CD4-positive, CD25-positive, alpha-beta regulatory T cell (primary cell): ENCODE data around the gene AK1. TPM values are rescaled to one million over a fixed set of nuclear protein-coding genes. Genes with fewer than 3 reads are reported as not detected.
"Not testable (repeated sequence)": the region's sequence is repeated elsewhere in the genome, so short reads cannot be mapped to it uniquely, and the experiment has no call there.

Source experiments
- ATAC-seq, 2 donors: fragments of 150-1000 bp; cut with Tn5 transposase; one replicate each; pipeline ENCODE4 v1.10.0; 2021; ENCODE audit warnings: low read depth in 2 of 2, moderate number of reproducible peaks in 2 of 2, moderate library complexity in 1 of 2
- DNase-seq, 3 donors: peaks; one replicate each; pipeline versions ENCODE4 v3.0.0 to v3.0.0-alpha.2; 2012 to 2022; ENCODE audit warnings: mixed read lengths in 1 of 3
- H3K27ac ChIP-seq: one replicate; pipeline ENCODE4 v1.7.0; 2013; ENCODE audit warnings: mild to moderate bottlenecking, low read length; ENCODE audit not compliant: insufficient read depth, poor library complexity, severe bottlenecking
- H3K27me3 ChIP-seq: one replicate; pipeline ENCODE4 v1.7.0; 2013; ENCODE audit warnings: low read length; ENCODE audit not compliant: control insufficient read depth, insufficient read depth
- H3K36me3 ChIP-seq: one replicate; pipeline ENCODE4 v1.7.0; 2013; ENCODE audit warnings: mild to moderate bottlenecking, low read length, moderate library complexity; ENCODE audit not compliant: control insufficient read depth, insufficient read depth
- H3K4me1 ChIP-seq: 2 replicates; pipeline ENCODE4 v1.7.0; 2013; ENCODE audit warnings: mild to moderate bottlenecking, low read length; ENCODE audit not compliant: insufficient read depth, control insufficient read depth, poor library complexity, severe bottlenecking
- H3K4me3 ChIP-seq: one replicate; pipeline ENCODE4 v1.7.0; 2013; ENCODE audit warnings: low read depth, mild to moderate bottlenecking, low read length, moderate library complexity
- H3K9me3 ChIP-seq, 2 experiments: 1 replicate in 1 of 2; 2 replicates in 1 of 2; pipeline ENCODE4 v1.7.0; 2013; ENCODE audit warnings: low read length in 2 of 2, mild to moderate bottlenecking in 1 of 2, moderate library complexity in 1 of 2; ENCODE audit not compliant: control insufficient read depth in 2 of 2
- H3K27ac Mint-ChIP-seq, 3 donors: one replicate each; pipeline ENCODE4 v1.8.0; 2020 to 2022; ENCODE audit warnings: mild to moderate bottlenecking in 3 of 3, mixed read lengths in 3 of 3, moderate library complexity in 2 of 3
- H3K27me3 Mint-ChIP-seq: one replicate; pipeline ENCODE4 v1.8.0; 2022; ENCODE audit warnings: mild to moderate bottlenecking, mixed read lengths
- H3K36me3 Mint-ChIP-seq: one replicate; pipeline ENCODE4 v1.8.0; 2020; ENCODE audit warnings: mixed read lengths
- H3K4me1 Mint-ChIP-seq, 4 donors: one replicate each; pipeline ENCODE4 v1.8.0; 2020 to 2022; ENCODE audit warnings: mixed read lengths in 4 of 4, mild to moderate bottlenecking in 1 of 4
- H3K4me3 Mint-ChIP-seq, 4 donors: one replicate each; pipeline ENCODE4 v1.8.0; 2020 to 2022; ENCODE audit warnings: mild to moderate bottlenecking in 4 of 4, mixed read lengths in 4 of 4, moderate library complexity in 3 of 4
- H3K9me3 Mint-ChIP-seq, 7 donors: one replicate each; pipeline ENCODE4 v1.8.0; 2020 to 2022; ENCODE audit warnings: mixed read lengths in 7 of 7, mild to moderate bottlenecking in 3 of 7, moderate library complexity in 2 of 7
- polyA plus RNA-seq, 4 donors: library from polyadenylated mRNA; unstranded; fragments of 300-500 nt; fragmentation: Illumina TruSeq; gene quantifications; one replicate each; pipeline ENCODE4 v1.2.3, GENCODE V29; 2021
- total RNA-seq: library from RNA; stranded (reverse); gene quantifications from one replicate; pipeline ENCODE4 v1.2.3, GENCODE V29; 2022

Gene AK1
- total and polyA plus RNA-seq, 5 donors from 2014 or later = 0.08 to 84.7 (median 0.29) TPM

- DNase-seq (no peak), ATAC-seq (no peak)
- Mint-ChIP-seq H3K4me1 (peaks cover 6 to 23% (median 8%) of the 10 kb centered on the region in 4 donors), H3K27me3 (no peaks in the 10 kb centered on the region), H3K27ac (peak overlapping the region in 1 of 3 donors; percentile 48), H3K36me3 (peaks cover 35% of the 10 kb centered on the region), H3K9me3 (peaks cover 0 to 3% (median 0%) of the 10 kb centered on the region in 7 donors), H3K4me3 (no peak overlapping the region)
- Histone ChIP-seq H3K27me3 (no peaks in the 10 kb centered on the region), H3K36me3 (peaks cover 58% of the 10 kb centered on the region), H3K4me3 (no peak overlapping the region), H3K9me3 (no peaks in the 10 kb centered on the region), H3K4me1 (peaks cover 3% of the 10 kb centered on the region), H3K27ac (no peak overlapping the region)
Observed at GRCh38 chr9:127887792-127888191, 10.3 kb upstream of the AK1 start.

- Mint-ChIP-seq H3K9me3 (no peaks in the 10 kb centered on the region), H3K27ac (peak overlapping the region in 1 of 3 donors; percentile 62)
Observed at GRCh38 chr9:127886401-127886972, 9.0 kb upstream of the AK1 start.

GRCh38 chr9:127885508-127886281, 8.2 kb upstream of the AK1 start:
- ATAC-seq = no peak
- Mint-ChIP-seq H3K4me3 (no peak overlapping the region), H3K27me3 (no peaks in the 10 kb centered on the region), H3K4me1 (peaks cover 0 to 18% (median 6%) of the 10 kb centered on the region in 4 donors), H3K9me3 (no peaks in the 10 kb centered on the region), H3K27ac (peak overlapping the region in 2 of 3 donors; percentile 59 to 90), H3K36me3 (peaks cover 29% of the 10 kb centered on the region)
- Histone ChIP-seq H3K36me3 (peaks cover 45% of the 10 kb centered on the region), H3K4me1 (peaks cover 3% of the 10 kb centered on the region), H3K9me3 (no peaks in the 10 kb centered on the region), H3K4me3 (no peak overlapping the region), H3K27ac (no peak overlapping the region), H3K27me3 (no peaks in the 10 kb centered on the region)
- DNase-seq = no peak

More at GRCh38 chr9:127886401-127886972, 9.0 kb upstream of the AK1 start:
- peaks cover 3% of the 10 kb centered on the region for H3K4me1 ChIP-seq
- no peaks in the 10 kb centered on the region for H3K9me3 ChIP-seq
- no peaks in the 10 kb centered on the region for H3K27me3 ChIP-seq
- H3K27ac ChIP-seq = no peak overlapping the region
- Mint-ChIP-seq H3K4me3 (no peak overlapping the region), H3K4me1 (peaks cover 0 to 22% (median 6%) of the 10 kb centered on the region in 4 donors), H3K27me3 (no peaks in the 10 kb centered on the region), H3K36me3 (peaks cover 29% of the 10 kb centered on the region)
- ATAC-seq (no peak), DNase-seq (no peak)
- H3K36me3 ChIP-seq = peaks cover 50% of the 10 kb centered on the region
- H3K4me3 ChIP-seq = no peak overlapping the region

GRCh38 chr9:127884976-127885490, 7.6 kb upstream of the AK1 start:
- DNase-seq = no peak
- Mint-ChIP-seq H3K9me3 (no peaks in the 10 kb centered on the region), H3K27ac (peak overlapping the region in 2 of 3 donors; percentile 59 to 90), H3K4me3 (no peak overlapping the region), H3K4me1 (peaks cover 0 to 18% (median 6%) of the 10 kb centered on the region in 4 donors), H3K27me3 (no peaks in the 10 kb centered on the region), H3K36me3 (peaks cover 24% of the 10 kb centered on the region)
- H3K27ac ChIP-seq = no peak overlapping the region
- H3K4me3 ChIP-seq = no peak overlapping the region
- H3K36me3 ChIP-seq = peaks cover 39% of the 10 kb centered on the region
- ATAC-seq = no peak
- no peaks in the 10 kb centered on the region for H3K27me3 ChIP-seq
- peaks cover 3% of the 10 kb centered on the region for H3K4me1 ChIP-seq
- H3K9me3 ChIP-seq = no peaks in the 10 kb centered on the region

GRCh38 chr9:127884427-127884911, 7.0 kb upstream of the AK1 start:
- H3K36me3 Mint-ChIP-seq = peaks cover 23% of the 10 kb centered on the region
- DNase-seq = no peak
- H3K27me3 Mint-ChIP-seq = no peaks in the 10 kb centered on the region
- ATAC-seq = no peak
- Histone ChIP-seq H3K27me3 (no peaks in the 10 kb centered on the region), H3K27ac (no peak overlapping the region), H3K4me1 (peaks cover 3% of the 10 kb centered on the region), H3K4me3 (no peak overlapping the region), H3K36me3 (peaks cover 35% of the 10 kb centered on the region), H3K9me3 (no peaks in the 10 kb centered on the region)
- H3K27ac Mint-ChIP-seq = peak overlapping the region in 1 of 3 donors; percentile 80
- no peak overlapping the region for H3K4me3 Mint-ChIP-seq
- no peaks in the 10 kb centered on the region for H3K9me3 Mint-ChIP-seq
- H3K4me1 Mint-ChIP-seq = peaks cover 0 to 18% (median 6%) of the 10 kb centered on the region in 4 donors

GRCh38 chr9:127883959-127884358, 6.5 kb upstream of the AK1 start:
- Histone ChIP-seq H3K9me3 (no peaks in the 10 kb centered on the region), H3K27ac (no peak overlapping the region), H3K4me3 (no peak overlapping the region), H3K36me3 (peaks cover 33% of the 10 kb centered on the region), H3K4me1 (peaks cover 3% of the 10 kb centered on the region), H3K27me3 (no peaks in the 10 kb centered on the region)
- H3K9me3 Mint-ChIP-seq = no peaks in the 10 kb centered on the region
- H3K27ac Mint-ChIP-seq = peak overlapping the region in 1 of 3 donors; percentile 25
- no peaks in the 10 kb centered on the region for H3K27me3 Mint-ChIP-seq
- H3K36me3 Mint-ChIP-seq = peaks cover 25% of the 10 kb centered on the region
- no peak for DNase-seq
- no peak overlapping the region for H3K4me3 Mint-ChIP-seq
- peaks cover 0 to 18% (median 6%) of the 10 kb centered on the region in 4 donors for H3K4me1 Mint-ChIP-seq
- no peak for ATAC-seq

GRCh38 chr9:127881715-127882114, 4.2 kb upstream of the AK1 start:
- not testable (repeated sequence) for H3K9me3 ChIP-seq, H3K27me3 Mint-ChIP-seq, H3K27ac ChIP-seq, H3K27me3 ChIP-seq, H3K4me3 ChIP-seq, H3K27ac Mint-ChIP-seq, DNase-seq, H3K4me3 Mint-ChIP-seq, H3K9me3 Mint-ChIP-seq, ATAC-seq
- H3K36me3 ChIP-seq = peaks cover 20% of the 10 kb centered on the region
- H3K4me1 ChIP-seq = peaks cover 12% of the 10 kb centered on the region
- H3K4me1 Mint-ChIP-seq = peaks cover 0 to 25% (median 8%) of the 10 kb centered on the region in 4 donors
- peaks cover 22% of the 10 kb centered on the region for H3K36me3 Mint-ChIP-seq
